SK-N-SH treated with all-trans-retinoic acid at 6 μM for 48 hours (cell line): Measurements from ENCODE around the gene PALD1.

Source experiments
- ATAC-seq: fragments of 200-7000 bp; cut with Tn5 transposase; 3 replicates; pipeline ENCODE4 v1.9.1; 2020; ENCODE audit warnings: mild to moderate bottlenecking, moderate library complexity
- ARNTL ChIP-seq: fragments of 450-650 bp; formaldehyde crosslinking; IDR thresholded peaks from 2 replicates; pipeline ENCODE4 v1.5.0; 2020; ENCODE audit warnings: low read depth, mild to moderate bottlenecking, moderate library complexity, borderline replicate concordance
- BACH2 ChIP-seq: fragments of 250-450 bp; sonication (Bioruptor Pico); IDR thresholded peaks from 2 replicates; pipeline ENCODE4 v1.9.0; 2021; ENCODE audit warnings: mild to moderate bottlenecking, borderline replicate concordance
- CSDC2 ChIP-seq: fragments of 250-450 bp; sonication (Bioruptor Pico); IDR thresholded peaks from 2 replicates; pipeline ENCODE4 v1.5.0; 2020; ENCODE audit warnings: mild to moderate bottlenecking, moderate library complexity
- GLIS3 ChIP-seq: fragments of 250-450 bp; sonication (Bioruptor Pico); IDR thresholded peaks from 2 replicates; pipeline ENCODE4 v1.5.0; 2020; ENCODE audit warnings: mild to moderate bottlenecking, moderate library complexity
- ISL1 ChIP-seq: fragments of 250-450 bp; sonication (Bioruptor Pico); IDR thresholded peaks from 2 replicates; pipeline ENCODE4 v2.1.2; 2022; ENCODE audit warnings: mild to moderate bottlenecking, moderate library complexity
- OSR1 ChIP-seq: fragments of 250-450 bp; sonication (Bioruptor Pico); IDR thresholded peaks from 2 replicates; pipeline ENCODE4 v1.8.0; 2022; ENCODE audit warnings: moderate library complexity, mild to moderate bottlenecking, inconsistent platforms
- PATZ1 ChIP-seq: fragments of 250-450 bp; sonication (Bioruptor Pico); IDR thresholded peaks from 2 replicates; pipeline ENCODE4 v1.8.0; 2020; ENCODE audit warnings: mild to moderate bottlenecking, moderate library complexity, borderline replicate concordance
- PPARA ChIP-seq: fragments of 250-450 bp; sonication (Bioruptor Pico); IDR thresholded peaks from 2 replicates; pipeline ENCODE4 v1.5.0; 2020; ENCODE audit warnings: mild to moderate bottlenecking, borderline replicate concordance
- RARB ChIP-seq: fragments of 250-450 bp; sonication (Bioruptor Pico); IDR thresholded peaks from 2 replicates; pipeline ENCODE4 v1.8.0; 2021; ENCODE audit warnings: mild to moderate bottlenecking, moderate library complexity
- SNAI2 ChIP-seq: fragments of 250-450 bp; sonication (Bioruptor Pico); IDR thresholded peaks from 2 replicates; pipeline ENCODE4 v1.5.0; 2020; ENCODE audit warnings: mild to moderate bottlenecking, moderate library complexity
- TCF4 ChIP-seq: fragments of 250-450 bp; sonication (Bioruptor Pico); IDR thresholded peaks from 2 replicates; pipeline ENCODE4 v1.8.0; 2021; ENCODE audit warnings: mild to moderate bottlenecking, moderate library complexity, borderline replicate concordance
- TOX ChIP-seq: fragments of 250-450 bp; sonication (Bioruptor Pico); IDR thresholded peaks from 2 replicates; pipeline ENCODE4 v1.8.0; 2021; ENCODE audit warnings: mild to moderate bottlenecking, moderate library complexity, borderline replicate concordance
- ZC3H10 ChIP-seq: fragments of 250-450 bp; sonication (Bioruptor Pico); IDR thresholded peaks from 2 replicates; pipeline ENCODE4 v1.5.1; 2021; ENCODE audit warnings: mild to moderate bottlenecking, moderate library complexity
- ZFP3 ChIP-seq: fragments of 250-450 bp; sonication (Bioruptor Pico); IDR thresholded peaks from 2 replicates; pipeline ENCODE4 v1.5.0; 2020; ENCODE audit warnings: mild to moderate bottlenecking, moderate library complexity
- ZFP30 ChIP-seq: fragments of 450-650 bp; formaldehyde crosslinking; IDR thresholded peaks from 2 replicates; pipeline ENCODE4 v1.5.0; 2022; ENCODE audit warnings: mild to moderate bottlenecking, moderate library complexity
- ZNF565 ChIP-seq: fragments of 450-650 bp; formaldehyde crosslinking; conservative IDR thresholded peaks from 2 replicates; pipeline ENCODE4 v1.5.0; 2020; ENCODE audit warnings: low read depth, mild to moderate bottlenecking, moderate library complexity
- ZNF70 ChIP-seq: fragments of 450-650 bp; formaldehyde crosslinking; IDR thresholded peaks from 2 replicates; pipeline ENCODE4 v1.5.0; 2020; ENCODE audit warnings: mild to moderate bottlenecking, moderate library complexity
- ZNF8 ChIP-seq: fragments of 450-650 bp; formaldehyde crosslinking; IDR thresholded peaks from 2 replicates; pipeline ENCODE4 v1.5.0; 2020; ENCODE audit warnings: mild to moderate bottlenecking, moderate library complexity
- TF ChIP-seq, protein P1 (sequence below): fragments of 250-450 bp; sonication (Bioruptor Pico); IDR thresholded peaks from 2 replicates; pipeline ENCODE4 v1.8.0; 2021; ENCODE audit warnings: low read depth, mild to moderate bottlenecking, moderate library complexity, borderline replicate concordance
- TF ChIP-seq, protein P2 (sequence below): fragments of 250-450 bp; sonication (Bioruptor Pico); IDR thresholded peaks from 2 replicates; pipeline ENCODE4 v1.5.0; 2020; ENCODE audit warnings: mild to moderate bottlenecking, moderate library complexity

Gene PALD1

GRCh38 chr10:70604106-70604505 lies 125.5 kb downstream of the PALD1 start:
- no peak for ATAC-seq
- TF ChIP-seq ZNF8 (CRISPR knock-in tag) = no peak
- TF ChIP-seq CSDC2 (CRISPR knock-in tag) = no peak
- no peak for TF ChIP-seq BACH2
- TF ChIP-seq SNAI2 (CRISPR knock-in tag) = no peak
- no peak for TF ChIP-seq TCF4 (CRISPR knock-in tag)
- no peak for TF ChIP-seq ISL1 (CRISPR knock-in tag)
- TF ChIP-seq, protein P1, sequence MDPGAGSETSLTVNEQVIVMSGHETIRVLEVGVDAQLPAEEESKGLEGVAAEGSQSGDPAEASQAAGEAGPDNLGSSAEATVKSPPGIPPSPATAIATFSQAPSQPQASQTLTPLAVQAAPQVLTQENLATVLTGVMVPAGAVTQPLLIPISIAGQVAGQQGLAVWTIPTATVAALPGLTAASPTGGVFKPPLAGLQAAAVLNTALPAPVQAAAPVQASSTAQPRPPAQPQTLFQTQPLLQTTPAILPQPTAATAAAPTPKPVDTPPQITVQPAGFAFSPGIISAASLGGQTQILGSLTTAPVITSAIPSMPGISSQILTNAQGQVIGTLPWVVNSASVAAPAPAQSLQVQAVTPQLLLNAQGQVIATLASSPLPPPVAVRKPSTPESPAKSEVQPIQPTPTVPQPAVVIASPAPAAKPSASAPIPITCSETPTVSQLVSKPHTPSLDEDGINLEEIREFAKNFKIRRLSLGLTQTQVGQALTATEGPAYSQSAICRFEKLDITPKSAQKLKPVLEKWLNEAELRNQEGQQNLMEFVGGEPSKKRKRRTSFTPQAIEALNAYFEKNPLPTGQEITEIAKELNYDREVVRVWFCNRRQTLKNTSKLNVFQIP (CRISPR knock-in tag) = no peak
- no peak for TF ChIP-seq ZNF565 (CRISPR knock-in tag)
- TF ChIP-seq ZFP3 (CRISPR knock-in tag) = no peak
- no peak for TF ChIP-seq OSR1 (CRISPR knock-in tag)
- no peak for TF ChIP-seq GLIS3
- no peak for TF ChIP-seq PATZ1 (CRISPR knock-in tag)
- no peak for TF ChIP-seq ZC3H10 (CRISPR knock-in tag)
- TF ChIP-seq TOX (CRISPR knock-in tag) = no peak
- TF ChIP-seq, protein P2, sequence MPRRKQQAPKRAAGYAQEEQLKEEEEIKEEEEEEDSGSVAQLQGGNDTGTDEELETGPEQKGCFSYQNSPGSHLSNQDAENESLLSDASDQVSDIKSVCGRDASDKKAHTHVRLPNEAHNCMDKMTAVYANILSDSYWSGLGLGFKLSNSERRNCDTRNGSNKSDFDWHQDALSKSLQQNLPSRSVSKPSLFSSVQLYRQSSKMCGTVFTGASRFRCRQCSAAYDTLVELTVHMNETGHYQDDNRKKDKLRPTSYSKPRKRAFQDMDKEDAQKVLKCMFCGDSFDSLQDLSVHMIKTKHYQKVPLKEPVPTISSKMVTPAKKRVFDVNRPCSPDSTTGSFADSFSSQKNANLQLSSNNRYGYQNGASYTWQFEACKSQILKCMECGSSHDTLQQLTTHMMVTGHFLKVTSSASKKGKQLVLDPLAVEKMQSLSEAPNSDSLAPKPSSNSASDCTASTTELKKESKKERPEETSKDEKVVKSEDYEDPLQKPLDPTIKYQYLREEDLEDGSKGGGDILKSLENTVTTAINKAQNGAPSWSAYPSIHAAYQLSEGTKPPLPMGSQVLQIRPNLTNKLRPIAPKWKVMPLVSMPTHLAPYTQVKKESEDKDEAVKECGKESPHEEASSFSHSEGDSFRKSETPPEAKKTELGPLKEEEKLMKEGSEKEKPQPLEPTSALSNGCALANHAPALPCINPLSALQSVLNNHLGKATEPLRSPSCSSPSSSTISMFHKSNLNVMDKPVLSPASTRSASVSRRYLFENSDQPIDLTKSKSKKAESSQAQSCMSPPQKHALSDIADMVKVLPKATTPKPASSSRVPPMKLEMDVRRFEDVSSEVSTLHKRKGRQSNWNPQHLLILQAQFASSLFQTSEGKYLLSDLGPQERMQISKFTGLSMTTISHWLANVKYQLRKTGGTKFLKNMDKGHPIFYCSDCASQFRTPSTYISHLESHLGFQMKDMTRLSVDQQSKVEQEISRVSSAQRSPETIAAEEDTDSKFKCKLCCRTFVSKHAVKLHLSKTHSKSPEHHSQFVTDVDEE (CRISPR knock-in tag) = no peak
- TF ChIP-seq ARNTL (CRISPR knock-in tag) = no peak
- TF ChIP-seq, all 23 proteins: peak for 0

GRCh38 chr10:70605161-70605560 lies 126.6 kb downstream of the PALD1 start:
- TF ChIP-seq, protein P1 (CRISPR knock-in tag) = no peak
- no peak for TF ChIP-seq PPARA (CRISPR knock-in tag)
- TF ChIP-seq TOX (CRISPR knock-in tag) = no peak
- TF ChIP-seq PATZ1 (CRISPR knock-in tag) = no peak
- TF ChIP-seq, all 23 proteins: peak for 0
- ATAC-seq = no peak

DNA sequence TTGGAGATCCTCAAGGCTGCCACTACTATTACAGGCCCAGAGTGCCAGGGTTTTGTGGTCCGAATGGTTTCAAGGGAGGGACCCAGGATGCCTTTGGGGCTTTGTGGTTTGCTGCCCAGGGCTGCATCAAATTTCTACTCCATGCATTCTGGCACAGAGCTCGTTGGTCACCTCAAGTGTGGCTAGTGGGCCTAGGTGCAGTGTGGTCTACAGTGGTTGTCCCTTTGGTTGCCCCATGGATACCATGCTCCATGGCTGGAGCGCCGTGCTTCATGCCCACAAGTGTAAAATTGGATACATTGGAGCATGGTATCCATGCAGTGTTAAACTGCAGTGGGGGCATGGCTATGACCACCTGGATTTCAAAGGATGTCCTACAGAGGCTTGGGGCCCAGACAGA lies 129.4 kb downstream of the PALD1 start:
- ATAC-seq = no peak
- TF ChIP-seq PATZ1 (CRISPR knock-in tag) (no peak), ISL1 (CRISPR knock-in tag) (no peak), ZFP30 (CRISPR knock-in tag) (no peak), BACH2 (no peak), ZNF8 (CRISPR knock-in tag) (no peak), ZNF70 (no peak), TCF4 (CRISPR knock-in tag) (no peak), ARNTL (CRISPR knock-in tag) (no peak), RARB (CRISPR knock-in tag) (no peak), PPARA (CRISPR knock-in tag) (no peak), ZNF565 (CRISPR knock-in tag) (no peak)
- TF ChIP-seq, protein P2 (CRISPR knock-in tag) = no peak
